Calu3 (cell line): ENCODE measurements around the gene PDLIM1. TPM values are rescaled to one million over a fixed set of nuclear protein-coding genes. Genes with fewer than 3 reads are reported as not detected.

ENCODE experiments used
- Bru-seq: library from RNA; stranded (reverse); fragments of 400-500 nt; gene quantifications from one replicate; lab custom pipeline; 2021; lab: Mats Ljungman, UMichigan
- BruChase-seq, 2 experiments: library from RNA; stranded (reverse); fragments of 400-500 nt; gene quantifications; one replicate each; lab custom pipeline; 2021; lab: Mats Ljungman, UMichigan
- BruUV-seq: library from RNA; stranded (reverse); fragments of 400-500 nt; replicated peaks from 2 replicates; lab custom pipeline; 2021; lab: Mats Ljungman, UMichigan
- CTCF ChIA-PET: fragments of 300-600 bp; sonication (Branson Sonifier 250); formaldehyde crosslinking; loops from one replicate; lab custom pipeline; 2022; ENCODE audit warnings: antibody characterized with exemption; lab: Charles Lee
- DNase-seq: peaks from one replicate; pipeline ENCODE4 v3.0.0; 2022
- H3K27ac Mint-ChIP-seq: one replicate; pipeline ENCODE4 v1.8.0; 2022; ENCODE audit warnings: mixed read lengths; ENCODE audit not compliant: unreplicated experiment
- H3K27me3 Mint-ChIP-seq: one replicate; pipeline ENCODE4 v1.8.0; 2022; ENCODE audit warnings: mixed read lengths; ENCODE audit not compliant: unreplicated experiment
- H3K36me3 Mint-ChIP-seq: one replicate; pipeline ENCODE4 v1.8.0; 2022; ENCODE audit warnings: mild to moderate bottlenecking, moderate library complexity, mixed read lengths; ENCODE audit not compliant: insufficient read depth, unreplicated experiment
- H3K4me1 Mint-ChIP-seq: one replicate; pipeline ENCODE4 v1.8.0; 2022; ENCODE audit warnings: mild to moderate bottlenecking, low read depth, mixed read lengths; ENCODE audit not compliant: unreplicated experiment
- H3K4me3 Mint-ChIP-seq: one replicate; pipeline ENCODE4 v1.8.0; 2022; ENCODE audit warnings: mild to moderate bottlenecking, low read depth, moderate library complexity, mixed read lengths; ENCODE audit not compliant: unreplicated experiment
- H3K9me3 Mint-ChIP-seq: one replicate; pipeline ENCODE4 v1.8.0; 2022; ENCODE audit warnings: low read depth, mixed read lengths; ENCODE audit not compliant: unreplicated experiment
- CTCF ChIP-seq: fragments of 200-600 bp; IDR thresholded peaks from one replicate; pipeline ENCODE4 v1.8.0; 2022; ENCODE audit warnings: antibody characterized with exemption; ENCODE audit not compliant: unreplicated experiment
- intact Hi-C: fragments of 100-400 bp; cut with micrococcal nuclease; formaldehyde crosslinking; loops from one replicate; pipeline ENCODE4 v1.10.0; 2022; ENCODE audit not compliant: unreplicated experiment
- long read RNA-seq: library from polyadenylated mRNA; stranded (forward); transcript quantifications from one replicate; pipeline ENCODE4 v2.0.0, GENCODE V29; 2022
- total RNA-seq: library from RNA; stranded (reverse); gene quantifications from 2 replicates; pipeline ENCODE4 v1.2.3, GENCODE V29; 2022

The PDLIM1 gene
- total RNA-seq, result 49.7 and 50.2 TPM in 2 replicates
- percentile 74 among the genes with signal in this experiment for Bru-seq, nascent RNA
- percentile 69 among the genes with signal in this experiment for BruChase-seq, experiment 1, labeled RNA remaining after a 6-hour chase
- BruChase-seq, experiment 2, labeled RNA remaining after a 2-hour chase, result percentile 57 among the genes with signal in this experiment
- long read RNA-seq, transcript PDLIM1-201 (7 exons, 1,452 nt), result major isoform, 66 of 76 reads
- long read RNA-seq, partial matches to known transcripts, result 2 of 76 reads
- long read RNA-seq, other reads (novel, unspliced or antisense), result 6 of 76 reads

GRCh38 chr10:95290461-95291364, at the start of gene PDLIM1:
Gene PDLIM1, minus strand, starts transcription at chr10:95291003. Its CDS starts 88 bp downstream, at chr10:95290915.
- TF ChIP-seq CTCF, result no peak
- CTCF ChIA-PET, result interaction anchor here (1.2 kb wide), 1 partner anchor 26 kb away, joined by 8 read pairs; no protein-coding TSS in a partner anchor
- Mint-ChIP-seq H3K27ac (peak within 1 kb of the TSS; percentile 85), H3K36me3 (peaks cover 31% of the 10 kb centered on the region), H3K27me3 (no peaks in the 10 kb centered on the region), H3K4me3 (peak within 1 kb of the TSS; percentile 74), H3K4me1 (peaks cover 26% of the 10 kb centered on the region), H3K9me3 (no peaks in the 10 kb centered on the region)
- no TSS peak for BruUV-seq
- peak; percentile 79 for DNase-seq
- intact Hi-C loops, result no loop called here

- Mint-ChIP-seq H3K27ac (no peak overlapping the region), H3K4me1 (peaks cover 2% of the 10 kb centered on the region), H3K36me3 (no peaks in the 10 kb centered on the region), H3K9me3 (no peaks in the 10 kb centered on the region), H3K27me3 (no peaks in the 10 kb centered on the region), H3K4me3 (no peak overlapping the region)
- no peak for DNase-seq
- intact Hi-C loops, result no loop called here
- TF ChIP-seq CTCF, result no peak
- CTCF ChIA-PET, result no interaction called here
- no TSS peak for BruUV-seq
Observed at GRCh38 chr10:95339863-95340262, 49.1 kb upstream of the PDLIM1 start.

- no peak for DNase-seq
Observed at GRCh38 chr10:95337423-95338160, 46.8 kb upstream of the PDLIM1 start.

More at GRCh38 chr10:95337423-95338160, 46.8 kb upstream of the PDLIM1 start:
- CTCF ChIA-PET, result no interaction called here
- intact Hi-C loops, result no loop called here
- H3K4me1 Mint-ChIP-seq, result peaks cover 8% of the 10 kb centered on the region
- no peak overlapping the region for H3K4me3 Mint-ChIP-seq
- no peak for TF ChIP-seq CTCF
- H3K36me3 Mint-ChIP-seq, result no peaks in the 10 kb centered on the region
- no peaks in the 10 kb centered on the region for H3K9me3 Mint-ChIP-seq
- no peaks in the 10 kb centered on the region for H3K27me3 Mint-ChIP-seq
- BruUV-seq, result no TSS peak
- H3K27ac Mint-ChIP-seq, result no peak overlapping the region
